Neural cell (in vitro differentiated cells): Measurements from ENCODE around the gene TEF. TPM values are rescaled to one million over a fixed set of nuclear protein-coding genes. Genes with fewer than 3 reads are reported as not detected.

Experiments used
- H2AFZ ChIP-seq: fragments of 200-600, 300-800 bp; sonication (generic), shearing (Covaris generic); 2 replicates; pipeline ENCODE4 v1.6.0; 2014; ENCODE audit warnings: low read depth, mild to moderate bottlenecking, antibody characterized with exemption, low read length, moderate library complexity
- H3F3A ChIP-seq: fragments of 200-600 bp; shearing (Covaris generic); 2 replicates; pipeline ENCODE4 v1.6.1; 2016; ENCODE audit warnings: mild to moderate bottlenecking, moderate library complexity, mixed read lengths, antibody characterized with exemption, low read length; ENCODE audit not compliant: insufficient read depth, poor library complexity, severe bottlenecking
- H3K27ac ChIP-seq: fragments of 200-600, 300-800 bp; sonication (generic), shearing (Covaris generic); 2 replicates; pipeline ENCODE4 v1.5.1; 2014; ENCODE audit warnings: mild to moderate bottlenecking, low read length, moderate library complexity
- H3K27me3 ChIP-seq: fragments of 300-800, 200-600 bp; sonication (generic), shearing (Covaris generic); 2 replicates; pipeline ENCODE4 v1.6.0; 2014; ENCODE audit warnings: mild to moderate bottlenecking, low read depth, low read length, moderate library complexity; ENCODE audit not compliant: insufficient read depth
- H3K36me3 ChIP-seq: fragments of 300-800, 200-600 bp; sonication (generic), shearing (Covaris generic); 2 replicates; pipeline ENCODE4 v1.5.1; 2014; ENCODE audit warnings: mild to moderate bottlenecking, antibody characterized with exemption, low read length, moderate library complexity; ENCODE audit not compliant: insufficient read depth
- H3K4me2 ChIP-seq: fragments of 300-800, 200-600 bp; sonication (generic), shearing (Covaris generic); 2 replicates; pipeline ENCODE4 v1.6.0; 2014; ENCODE audit warnings: mild to moderate bottlenecking, low read length
- H3K4me3 ChIP-seq: fragments of 300-800, 200-600 bp; sonication (generic), shearing (Covaris generic); 2 replicates; pipeline ENCODE4 v1.5.1; 2014; ENCODE audit warnings: mild to moderate bottlenecking, low read length, moderate library complexity
- H3K79me2 ChIP-seq: fragments of 200-600 bp; shearing (Covaris generic); replicated peaks from 2 replicates; pipeline ENCODE4 v1.6.0; 2014; ENCODE audit warnings: mild to moderate bottlenecking, low read length, moderate library complexity; ENCODE audit not compliant: insufficient read depth
- H3K9ac ChIP-seq: fragments of 300-800, 200-600 bp; sonication (generic), shearing (Covaris generic); 2 replicates; pipeline ENCODE4 v1.6.1; 2016; ENCODE audit warnings: mild to moderate bottlenecking, low read length, mixed read lengths
- H3K9me2 ChIP-seq: fragments of 200-600 bp; shearing (Covaris generic); 2 replicates; pipeline ENCODE4 v1.6.1; 2016; ENCODE audit warnings: mild to moderate bottlenecking, low read length, mixed read lengths; ENCODE audit not compliant: insufficient read depth
- H3K9me3 ChIP-seq: fragments of 200-600, 300-800 bp; sonication (generic), shearing (Covaris generic); 2 replicates; pipeline ENCODE4 v1.6.1; 2016; ENCODE audit warnings: mild to moderate bottlenecking, mixed run types, low read length, moderate library complexity, mixed read lengths
- H4K20me1 ChIP-seq: fragments of 200-600 bp; shearing (Covaris generic); 2 replicates; pipeline ENCODE4 v1.6.1; 2016; ENCODE audit warnings: mild to moderate bottlenecking, mixed run types; ENCODE audit not compliant: insufficient read depth
- CTCF ChIP-seq: fragments of 450-650 bp; IDR thresholded peaks from 2 replicates; pipeline ENCODE4 v1.5.1; 2014; ENCODE audit warnings: antibody characterized with exemption, mild to moderate bottlenecking, moderate library complexity; ENCODE audit not compliant: poor library complexity, severe bottlenecking
- EP300 ChIP-seq: fragments of 450-650 bp; conservative IDR thresholded peaks from 2 replicates; pipeline ENCODE4 v1.6.1; 2014; ENCODE audit warnings: antibody characterized with exemption, mild to moderate bottlenecking, moderate library complexity; ENCODE audit not compliant: poor library complexity, severe bottlenecking
- EZH2 ChIP-seq: fragments of 200-600, 300-800 bp; shearing (Covaris generic), sonication (generic); IDR thresholded peaks from 2 replicates; pipeline ENCODE4 v1.6.1; 2014; ENCODE audit warnings: antibody characterized with exemption, low read length, borderline replicate concordance, mild to moderate bottlenecking; ENCODE audit not compliant: insufficient read depth, poor library complexity, severe bottlenecking
- MXI1 ChIP-seq: fragments of 450-650 bp; conservative IDR thresholded peaks from 2 replicates; pipeline ENCODE4 v1.6.1; 2014; ENCODE audit warnings: antibody characterized with exemption, mild to moderate bottlenecking; ENCODE audit not compliant: poor library complexity, severe bottlenecking
- POLR2AphosphoS5 ChIP-seq: IDR thresholded peaks from 2 replicates; pipeline ENCODE4 v1.6.1; 2012
- RAD21 ChIP-seq: fragments of 450-650 bp; conservative IDR thresholded peaks from 2 replicates; pipeline ENCODE4 v1.6.1; 2014; ENCODE audit warnings: antibody characterized with exemption, mild to moderate bottlenecking, moderate library complexity
- SMC3 ChIP-seq: fragments of 450-650 bp; conservative IDR thresholded peaks from 2 replicates; pipeline ENCODE4 v1.6.1; 2014; ENCODE audit warnings: antibody characterized with exemption, mild to moderate bottlenecking, moderate library complexity; ENCODE audit not compliant: poor library complexity
- TAF1 ChIP-seq: IDR thresholded peaks from 2 replicates; pipeline ENCODE4 v1.6.1; 2012; ENCODE audit warnings: low read depth
- polyA plus RNA-seq: library from polyadenylated mRNA; depleted of rRNA; stranded (reverse); fragments of >200 nt; gene quantifications from 2 replicates; pipeline ENCODE4 v1.2.3, GENCODE V29; 2014
- TF ChIP-seq, protein P1 (sequence below): IDR thresholded peaks from 2 replicates; pipeline ENCODE4 v1.6.1; 2012; ENCODE audit warnings: borderline replicate concordance

Gene TEF
- polyA plus RNA-seq, 1 donor from 2014 or later = 4.9 TPM

GRCh38 chr22:41333806-41334205 lies 47.9 kb upstream of the TEF start:
- Histone ChIP-seq H3K9ac (no peak overlapping the region), H3K4me3 (no peak overlapping the region), H3K27ac (no peak overlapping the region), H3K36me3 (peaks cover 7% of the 10 kb centered on the region), H4K20me1 (no peaks in the 10 kb centered on the region), H3K9me3 (no peaks in the 10 kb centered on the region), H2AFZ (no peak overlapping the region), H3K27me3 (no peaks in the 10 kb centered on the region), H3F3A (no peaks in the 10 kb centered on the region), H3K9me2 (no peaks in the 10 kb centered on the region), H3K79me2 (no peaks in the 10 kb centered on the region), H3K4me2 (no peak overlapping the region)
- TF ChIP-seq POLR2AphosphoS5 = no peak
- TF ChIP-seq EP300 = no peak
- TF ChIP-seq MXI1 = no peak
- TF ChIP-seq CTCF = no peak
- no peak for TF ChIP-seq EZH2
- no peak for TF ChIP-seq RAD21
- no peak for TF ChIP-seq SMC3
- TF ChIP-seq TAF1 = no peak
- TF ChIP-seq, protein P1, sequence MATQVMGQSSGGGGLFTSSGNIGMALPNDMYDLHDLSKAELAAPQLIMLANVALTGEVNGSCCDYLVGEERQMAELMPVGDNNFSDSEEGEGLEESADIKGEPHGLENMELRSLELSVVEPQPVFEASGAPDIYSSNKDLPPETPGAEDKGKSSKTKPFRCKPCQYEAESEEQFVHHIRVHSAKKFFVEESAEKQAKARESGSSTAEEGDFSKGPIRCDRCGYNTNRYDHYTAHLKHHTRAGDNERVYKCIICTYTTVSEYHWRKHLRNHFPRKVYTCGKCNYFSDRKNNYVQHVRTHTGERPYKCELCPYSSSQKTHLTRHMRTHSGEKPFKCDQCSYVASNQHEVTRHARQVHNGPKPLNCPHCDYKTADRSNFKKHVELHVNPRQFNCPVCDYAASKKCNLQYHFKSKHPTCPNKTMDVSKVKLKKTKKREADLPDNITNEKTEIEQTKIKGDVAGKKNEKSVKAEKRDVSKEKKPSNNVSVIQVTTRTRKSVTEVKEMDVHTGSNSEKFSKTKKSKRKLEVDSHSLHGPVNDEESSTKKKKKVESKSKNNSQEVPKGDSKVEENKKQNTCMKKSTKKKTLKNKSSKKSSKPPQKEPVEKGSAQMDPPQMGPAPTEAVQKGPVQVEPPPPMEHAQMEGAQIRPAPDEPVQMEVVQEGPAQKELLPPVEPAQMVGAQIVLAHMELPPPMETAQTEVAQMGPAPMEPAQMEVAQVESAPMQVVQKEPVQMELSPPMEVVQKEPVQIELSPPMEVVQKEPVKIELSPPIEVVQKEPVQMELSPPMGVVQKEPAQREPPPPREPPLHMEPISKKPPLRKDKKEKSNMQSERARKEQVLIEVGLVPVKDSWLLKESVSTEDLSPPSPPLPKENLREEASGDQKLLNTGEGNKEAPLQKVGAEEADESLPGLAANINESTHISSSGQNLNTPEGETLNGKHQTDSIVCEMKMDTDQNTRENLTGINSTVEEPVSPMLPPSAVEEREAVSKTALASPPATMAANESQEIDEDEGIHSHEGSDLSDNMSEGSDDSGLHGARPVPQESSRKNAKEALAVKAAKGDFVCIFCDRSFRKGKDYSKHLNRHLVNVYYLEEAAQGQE = no peak

GRCh38 chr22:41334215-41334614 lies 47.5 kb upstream of the TEF start:
- Histone ChIP-seq H3K27ac (no peak overlapping the region), H3K4me2 (no peak overlapping the region)
- TF ChIP-seq SMC3 = no peak
- no peak for TF ChIP-seq EZH2
- TF ChIP-seq EP300 = no peak
- no peak for TF ChIP-seq TAF1
- TF ChIP-seq RAD21 = no peak

More at GRCh38 chr22:41334215-41334614, 47.5 kb upstream of the TEF start:
- Histone ChIP-seq H3K36me3 (peaks cover 7% of the 10 kb centered on the region), H3F3A (no peaks in the 10 kb centered on the region), H3K27me3 (no peaks in the 10 kb centered on the region), H4K20me1 (no peaks in the 10 kb centered on the region), H3K79me2 (no peaks in the 10 kb centered on the region), H3K9me2 (no peaks in the 10 kb centered on the region), H3K4me3 (no peak overlapping the region), H3K9me3 (no peaks in the 10 kb centered on the region), H3K9ac (no peak overlapping the region), H2AFZ (no peak overlapping the region)
